A172 (cell line): ENCODE data around the gene ZNF512. TPM values are rescaled to one million over a fixed set of nuclear protein-coding genes. Genes with fewer than 3 reads are reported as not detected.
A peak's percentile ranks its signal among the peaks of the same experiment; 100 is the strongest.
"Not testable (repeated sequence)": the region's sequence is repeated elsewhere in the genome, so short reads cannot be mapped to it uniquely, and the experiment has no call there.

Experiments
- DNase-seq: peaks from one replicate; pipeline ENCODE4 v3.0.0-alpha.2; 2015; ENCODE audit warnings: low spot score
- total RNA-seq: library from RNA; depleted of rRNA; stranded (reverse); fragments of >200 nt; shearing (Covaris generic); gene quantifications from 2 replicates; pipeline ENCODE4 v1.2.3, GENCODE V29; 2014; rRNA removed

ZNF512 gene, protein sequence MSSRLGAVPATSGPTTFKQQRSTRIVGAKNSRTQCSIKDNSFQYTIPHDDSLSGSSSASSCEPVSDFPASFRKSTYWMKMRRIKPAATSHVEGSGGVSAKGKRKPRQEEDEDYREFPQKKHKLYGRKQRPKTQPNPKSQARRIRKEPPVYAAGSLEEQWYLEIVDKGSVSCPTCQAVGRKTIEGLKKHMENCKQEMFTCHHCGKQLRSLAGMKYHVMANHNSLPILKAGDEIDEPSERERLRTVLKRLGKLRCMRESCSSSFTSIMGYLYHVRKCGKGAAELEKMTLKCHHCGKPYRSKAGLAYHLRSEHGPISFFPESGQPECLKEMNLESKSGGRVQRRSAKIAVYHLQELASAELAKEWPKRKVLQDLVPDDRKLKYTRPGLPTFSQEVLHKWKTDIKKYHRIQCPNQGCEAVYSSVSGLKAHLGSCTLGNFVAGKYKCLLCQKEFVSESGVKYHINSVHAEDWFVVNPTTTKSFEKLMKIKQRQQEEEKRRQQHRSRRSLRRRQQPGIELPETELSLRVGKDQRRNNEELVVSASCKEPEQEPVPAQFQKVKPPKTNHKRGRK
- 14.8 and 16.7 TPM in 2 replicates for total RNA-seq

DNA sequence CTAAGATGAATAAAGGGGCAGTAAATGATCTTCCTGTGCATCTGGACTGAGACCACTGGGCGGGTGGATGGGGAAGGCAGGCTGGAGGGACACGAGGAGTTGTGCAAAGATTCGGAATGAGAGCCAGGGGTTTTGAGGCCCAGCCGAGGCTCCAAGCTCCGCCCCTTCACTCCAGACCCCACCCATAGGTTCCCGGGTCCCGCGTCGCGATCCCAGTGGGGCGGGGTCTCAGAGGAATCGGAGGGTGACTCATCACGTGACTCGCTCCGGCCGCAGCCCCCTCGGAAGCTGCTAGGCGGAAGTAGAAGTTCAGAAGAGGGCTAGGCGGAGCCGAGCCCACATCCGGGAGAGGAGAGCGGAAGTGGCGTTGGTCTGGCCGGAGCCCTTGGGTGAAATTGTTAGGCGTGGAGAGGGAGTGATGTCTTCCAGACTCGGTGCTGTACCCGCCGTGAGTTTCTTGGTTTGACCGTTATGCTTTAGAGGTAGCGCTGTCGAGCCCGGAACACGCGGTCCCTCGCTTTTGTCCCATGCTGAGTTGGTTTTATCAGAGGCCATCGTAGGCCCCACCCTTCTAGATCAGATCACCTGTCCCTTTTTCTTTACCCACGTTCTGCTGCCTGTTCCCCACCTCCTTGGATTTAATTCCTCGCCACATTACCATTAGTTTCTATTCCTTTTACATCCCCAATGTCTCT is at the start of gene ZNF512:
Gene ZNF512, plus strand, starts transcription at position 348 of the 695 bp plus-strand sequence. Its CDS starts 71 bp downstream, at position 419.
- DNase-seq: peak; percentile 61

DNA sequence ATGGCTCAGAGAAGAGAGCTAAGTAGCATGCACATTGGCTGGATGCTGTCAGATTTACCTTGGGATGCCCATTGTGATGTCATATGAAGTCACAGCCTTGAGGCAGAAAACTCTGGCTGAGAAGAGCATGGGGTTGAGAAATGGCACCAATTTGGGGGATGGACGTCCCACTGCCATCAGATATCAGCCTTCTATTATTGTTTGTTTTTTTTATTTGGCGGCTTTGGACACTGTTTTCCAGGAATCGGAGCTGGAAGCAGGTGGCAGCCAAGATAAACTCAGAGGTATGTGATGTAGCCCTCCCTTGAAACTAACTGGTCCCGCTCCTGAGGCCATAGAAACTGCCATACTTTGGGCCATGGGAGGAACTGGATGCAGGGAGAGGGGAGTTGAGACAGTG is 45.6 kb upstream of the ZNF512 start:
- DNase-seq: no peak

DNA sequence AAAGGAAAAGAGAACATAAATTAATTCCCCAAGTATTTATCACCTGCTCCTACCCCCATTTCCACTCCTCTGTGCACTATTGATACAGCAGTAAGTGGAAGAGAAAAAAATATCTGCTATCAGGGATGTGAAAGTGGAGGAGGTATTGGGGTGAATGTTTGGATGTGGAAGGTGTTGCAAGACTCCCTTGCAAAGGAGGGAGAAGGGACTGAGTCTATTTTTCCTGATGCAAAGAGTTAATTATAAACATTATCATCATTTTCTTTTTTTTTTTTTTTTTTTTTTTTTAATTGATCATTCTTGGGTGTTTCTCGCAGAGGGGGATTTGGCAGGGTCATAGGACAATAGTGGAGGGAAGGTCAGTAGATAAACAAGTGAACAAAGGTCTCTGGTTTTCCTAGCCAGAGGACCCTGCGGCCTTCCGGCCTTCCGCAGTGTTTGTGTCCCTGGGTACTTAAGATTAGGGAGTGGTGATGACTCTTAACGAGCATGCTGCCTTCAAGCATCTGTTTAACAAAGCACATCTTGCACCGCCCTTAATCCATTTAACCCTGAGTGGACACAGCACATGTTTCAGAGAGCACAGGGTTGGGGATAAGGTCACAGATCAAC is 43.9 kb upstream of the ZNF512 start:
- not testable (repeated sequence) for DNase-seq

- not testable (repeated sequence) for DNase-seq
These were observed 43.2 kb upstream of the ZNF512 start for GRCh38 chr2:27539649-27540048.

- no peak for DNase-seq
These were observed 38.6 kb upstream of the ZNF512 start for GRCh38 chr2:27544143-27544821.

DNA sequence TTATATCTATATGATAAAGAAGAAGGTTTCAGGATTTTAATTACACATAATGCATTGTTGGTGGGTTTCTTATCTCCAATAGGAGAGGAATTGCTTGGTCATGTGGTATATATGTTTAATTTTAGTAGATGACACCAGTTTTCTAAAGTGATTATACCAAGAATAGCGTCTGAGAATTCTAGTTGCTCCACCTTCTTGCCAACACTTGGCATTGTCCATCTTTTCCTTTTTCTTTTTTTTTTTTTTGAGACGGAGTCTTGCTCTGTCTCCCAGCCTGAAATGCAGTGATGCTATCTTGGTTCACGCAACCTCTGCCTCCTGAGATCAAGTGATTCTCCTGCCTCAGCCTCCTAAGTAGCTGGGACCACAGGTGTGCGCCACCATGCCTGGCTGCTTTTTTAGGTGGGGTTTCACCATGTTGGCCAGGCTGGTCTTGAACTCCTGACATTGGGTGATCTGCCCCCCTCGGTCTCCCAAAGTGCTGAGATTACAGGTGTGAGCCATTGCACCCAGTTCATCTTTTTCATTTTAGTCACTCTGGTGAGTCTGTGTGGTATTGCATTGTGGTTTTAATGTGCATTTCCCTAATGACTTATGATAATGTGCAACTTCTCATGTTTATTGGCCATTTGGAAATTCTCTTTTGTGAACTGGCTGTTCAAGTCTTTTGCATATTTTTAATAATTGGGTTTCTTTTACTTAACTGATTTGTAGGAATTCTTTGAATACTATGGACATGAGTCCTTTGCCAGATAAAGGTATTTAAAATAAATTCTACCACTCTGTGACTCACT is 37.3 kb upstream of the ZNF512 start:
- peak; percentile 62 for DNase-seq

- DNase-seq: no peak
These were observed 33.5 kb upstream of the ZNF512 start for GRCh38 chr2:27549303-27549702.

DNA sequence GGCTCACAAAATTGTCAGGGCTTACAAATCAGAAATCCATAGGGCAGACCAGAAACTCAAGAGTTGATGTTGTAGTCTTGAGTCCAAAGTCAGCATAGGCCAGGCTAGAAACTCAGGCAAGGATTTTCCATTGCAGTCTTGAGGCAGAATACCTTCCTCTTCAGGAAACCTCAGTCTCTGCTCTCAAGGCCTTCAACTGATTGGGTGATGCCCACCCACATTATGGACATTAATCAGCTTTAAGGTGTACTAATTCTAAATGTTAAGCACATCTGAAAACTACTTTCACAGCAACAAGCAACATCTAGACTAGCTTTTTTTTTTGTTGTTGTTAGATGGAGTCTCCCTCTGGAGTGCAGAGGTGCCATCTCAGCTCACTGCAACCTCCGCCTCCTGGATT is 31.3 kb upstream of the ZNF512 start:
- DNase-seq: no peak

DNA sequence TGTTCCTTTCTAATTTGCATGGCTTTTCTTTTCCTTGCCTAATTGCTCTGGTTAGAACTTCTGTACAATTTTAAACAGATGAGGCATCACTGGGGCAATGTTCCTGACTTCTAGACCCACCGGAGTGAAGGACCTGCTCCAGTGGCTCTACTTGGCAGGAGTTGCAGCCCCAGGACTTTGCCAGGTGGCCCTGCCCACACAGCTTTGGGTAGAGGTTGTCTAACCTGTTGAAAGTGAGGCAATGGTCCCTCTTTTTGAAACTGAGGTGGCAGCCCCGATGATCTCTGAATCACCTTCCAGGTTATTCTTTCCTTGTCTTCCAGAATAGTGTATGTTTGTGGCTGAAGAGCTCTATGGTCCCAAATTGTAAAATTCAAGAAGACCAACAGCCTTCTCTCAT is 29.9 kb upstream of the ZNF512 start:
- no peak for DNase-seq

- not testable (repeated sequence) for DNase-seq
These were observed 28.4 kb upstream of the ZNF512 start for GRCh38 chr2:27554451-27554850.

GRCh38 chr2:27559228-27559627 is 23.6 kb upstream of the ZNF512 start:
- no peak for DNase-seq

- no peak for DNase-seq
These were observed 21.8 kb upstream of the ZNF512 start for GRCh38 chr2:27561060-27561459.

DNA sequence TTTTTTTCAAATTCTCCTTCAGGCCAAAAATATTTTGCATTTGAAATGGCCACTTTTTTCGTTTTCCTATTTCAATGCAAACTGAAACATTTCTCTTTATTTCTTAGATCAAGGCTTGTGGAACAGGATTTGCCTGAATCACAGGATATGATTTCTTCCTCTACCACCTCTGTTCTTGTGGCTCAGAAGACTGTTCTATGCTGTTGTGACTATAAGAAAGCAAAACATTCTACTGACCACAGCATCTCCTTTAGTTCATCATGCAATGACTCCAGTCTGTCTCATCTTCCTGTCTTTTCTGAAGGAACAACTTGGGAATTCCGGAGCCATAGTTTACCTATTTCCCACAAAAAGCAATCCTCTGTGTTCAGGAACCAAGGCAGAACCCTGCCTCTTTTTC is 16.2 kb upstream of the ZNF512 start:
- peak; percentile 68 for DNase-seq

GRCh38 chr2:27569398-27569797 is 13.4 kb upstream of the ZNF512 start:
- no peak for DNase-seq

DNA sequence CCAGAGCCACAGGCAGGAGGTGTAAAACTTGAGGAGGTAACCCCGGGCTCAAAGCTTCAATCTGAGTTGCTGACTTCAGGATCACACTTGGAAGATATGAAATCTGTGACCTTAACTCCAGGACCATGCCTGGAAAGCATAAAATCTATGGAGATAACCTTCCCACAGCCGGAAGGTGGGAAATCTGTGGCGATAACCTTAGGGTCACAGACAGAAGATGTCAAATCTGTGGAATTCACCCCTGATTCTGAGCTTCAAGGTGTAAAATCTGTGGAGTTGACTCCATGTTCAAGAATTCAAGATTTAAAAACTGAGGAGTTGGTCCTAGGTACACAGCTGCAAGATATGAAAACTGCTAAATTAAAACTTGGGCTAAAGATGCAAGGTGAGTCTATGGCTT is 11.6 kb upstream of the ZNF512 start:
- no peak for DNase-seq

DNA sequence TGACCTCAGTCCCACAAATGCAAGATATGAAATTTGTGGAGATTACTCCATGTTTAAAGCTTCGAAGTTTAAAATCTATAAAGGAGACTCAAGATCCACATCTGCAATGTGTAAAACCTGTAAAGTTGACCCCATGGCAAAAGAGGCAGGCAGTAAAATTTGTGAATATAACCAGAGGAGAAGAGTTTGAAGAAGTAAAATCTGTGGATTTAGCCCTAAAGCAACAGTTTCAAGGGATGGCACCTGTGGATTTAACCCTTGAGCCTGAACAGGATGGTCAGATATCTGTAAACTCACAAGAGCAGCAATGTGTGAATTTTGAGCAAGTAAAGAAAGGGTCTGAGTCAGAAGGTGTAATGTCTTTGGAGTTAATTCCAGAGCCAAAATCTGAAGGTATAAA is 11.2 kb upstream of the ZNF512 start:
- no peak for DNase-seq

DNA sequence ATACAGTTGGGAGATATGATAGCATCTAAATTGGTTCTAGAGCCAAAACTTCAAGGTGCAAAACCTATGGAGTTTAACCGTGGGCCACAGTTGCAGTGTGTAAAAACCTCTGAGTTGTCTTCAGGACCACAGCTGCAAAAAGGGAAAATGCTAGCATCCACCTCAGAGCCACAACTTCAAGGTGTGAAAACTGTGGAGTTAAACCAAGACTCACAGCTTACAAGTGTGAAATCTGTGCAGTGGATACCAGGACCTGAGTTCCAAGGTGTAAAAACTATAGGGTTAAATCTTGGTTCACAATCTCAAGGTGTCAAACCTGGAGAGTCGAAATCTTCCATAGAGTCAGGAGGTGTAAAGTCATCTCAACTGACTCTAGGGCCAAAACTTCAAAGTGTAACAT is 10.4 kb upstream of the ZNF512 start:
- no peak for DNase-seq

DNA sequence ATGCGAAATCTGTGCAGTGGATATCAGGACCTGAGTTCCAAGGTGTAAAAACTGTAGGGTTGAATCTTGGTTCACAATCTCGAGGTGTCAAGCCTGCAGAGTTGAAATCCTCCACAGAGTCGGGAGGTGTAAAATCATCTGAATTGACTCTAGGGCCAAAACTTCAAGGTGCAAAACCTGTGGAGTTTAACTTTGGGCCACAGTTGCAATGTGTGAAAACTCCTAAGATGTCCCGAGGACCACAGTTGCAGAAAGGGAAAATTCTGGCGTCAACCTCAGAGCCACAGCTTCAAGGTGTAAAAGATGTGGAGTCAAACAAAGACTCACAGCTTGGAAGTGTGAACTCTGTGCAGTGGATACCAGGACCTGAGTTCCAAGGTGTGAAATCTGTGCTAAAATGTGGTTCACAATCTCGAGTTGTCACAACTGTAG is 9.8 kb upstream of the ZNF512 start:
- no peak for DNase-seq

DNA sequence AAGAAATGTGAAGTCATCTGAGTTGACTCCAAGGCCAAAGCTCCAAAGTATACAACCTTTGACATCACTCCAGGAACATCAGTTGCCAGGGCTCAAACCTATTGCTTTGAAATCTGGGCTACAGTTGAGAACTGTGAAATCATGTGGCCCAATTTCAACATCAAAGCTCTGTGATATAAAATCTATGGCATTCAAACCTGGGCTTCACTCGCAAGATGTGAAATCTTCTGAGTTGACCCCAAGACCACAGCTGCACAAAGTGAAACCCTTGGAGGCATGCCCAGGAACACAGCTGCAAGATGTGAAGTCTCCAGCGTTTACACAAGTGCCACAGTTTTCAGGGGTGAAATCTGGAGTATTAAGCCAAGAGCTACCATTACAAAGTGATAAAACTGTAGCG is 9.4 kb upstream of the ZNF512 start:
- no peak for DNase-seq

- DNase-seq: no peak
These were observed 1.3 kb upstream of the ZNF512 start for GRCh38 chr2:27581417-27582128.
